Upper lobe of left lung (tissue), 4 donors: ENCODE data around the gene ZNF263.

Experiments
- POLR2A ChIP-seq, 4 donors: fragments of 450-650 bp; IDR thresholded peaks; one replicate each; pipeline ENCODE4 v1.5.1; 2016 to 2017; ENCODE audit warnings: antibody characterized with exemption in 4 of 4, mild to moderate bottlenecking in 2 of 4
- TF ChIP-seq, protein P1 (sequence below), 6 experiments: fragments of 450-650 bp in 4 of 6; fragments of 200-600 bp in 2 of 6; sonication (generic) in 2 of 6; IDR thresholded peaks; one replicate each; pipeline ENCODE4 v1.5.1; 2016 to 2019; ENCODE audit warnings: antibody characterized with exemption in 6 of 6

GRCh38 chr16:3254309-3254708 is 29.0 kb upstream of the ZNF263 start:
- TF ChIP-seq, protein P1, sequence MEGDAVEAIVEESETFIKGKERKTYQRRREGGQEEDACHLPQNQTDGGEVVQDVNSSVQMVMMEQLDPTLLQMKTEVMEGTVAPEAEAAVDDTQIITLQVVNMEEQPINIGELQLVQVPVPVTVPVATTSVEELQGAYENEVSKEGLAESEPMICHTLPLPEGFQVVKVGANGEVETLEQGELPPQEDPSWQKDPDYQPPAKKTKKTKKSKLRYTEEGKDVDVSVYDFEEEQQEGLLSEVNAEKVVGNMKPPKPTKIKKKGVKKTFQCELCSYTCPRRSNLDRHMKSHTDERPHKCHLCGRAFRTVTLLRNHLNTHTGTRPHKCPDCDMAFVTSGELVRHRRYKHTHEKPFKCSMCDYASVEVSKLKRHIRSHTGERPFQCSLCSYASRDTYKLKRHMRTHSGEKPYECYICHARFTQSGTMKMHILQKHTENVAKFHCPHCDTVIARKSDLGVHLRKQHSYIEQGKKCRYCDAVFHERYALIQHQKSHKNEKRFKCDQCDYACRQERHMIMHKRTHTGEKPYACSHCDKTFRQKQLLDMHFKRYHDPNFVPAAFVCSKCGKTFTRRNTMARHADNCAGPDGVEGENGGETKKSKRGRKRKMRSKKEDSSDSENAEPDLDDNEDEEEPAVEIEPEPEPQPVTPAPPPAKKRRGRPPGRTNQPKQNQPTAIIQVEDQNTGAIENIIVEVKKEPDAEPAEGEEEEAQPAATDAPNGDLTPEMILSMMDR (IDR thresholded peaks at IDR 0.05): no peak
- TF ChIP-seq POLR2A (IDR thresholded peaks at IDR 0.05): no peak
